Right lobe of liver (tissue), 4 donors: Measurements from ENCODE around the gene COPS7A.

Source experiments
- POLR2A ChIP-seq: fragments of 450-650 bp; IDR thresholded peaks from one replicate; pipeline ENCODE4 v1.6.1; 2017; ENCODE audit warnings: antibody characterized with exemption, mild to moderate bottlenecking
- TF ChIP-seq, protein P1 (sequence below), 4 donors: fragments of 200-600 bp in 3 of 4; fragments of 450-650 bp in 1 of 4; IDR thresholded peaks; one replicate each; pipeline versions ENCODE4 v1.5.1 to v1.8.0; 2016 to 2022; ENCODE audit warnings: antibody characterized with exemption in 4 of 4, mild to moderate bottlenecking in 2 of 4
- donor health status: DM: no; HTN: no; CAD: no.
- donor health status: DM: no; HTN: no; CAD: no.
- donor health status: DM: no; HTN: yes; CAD: no.

DNA sequence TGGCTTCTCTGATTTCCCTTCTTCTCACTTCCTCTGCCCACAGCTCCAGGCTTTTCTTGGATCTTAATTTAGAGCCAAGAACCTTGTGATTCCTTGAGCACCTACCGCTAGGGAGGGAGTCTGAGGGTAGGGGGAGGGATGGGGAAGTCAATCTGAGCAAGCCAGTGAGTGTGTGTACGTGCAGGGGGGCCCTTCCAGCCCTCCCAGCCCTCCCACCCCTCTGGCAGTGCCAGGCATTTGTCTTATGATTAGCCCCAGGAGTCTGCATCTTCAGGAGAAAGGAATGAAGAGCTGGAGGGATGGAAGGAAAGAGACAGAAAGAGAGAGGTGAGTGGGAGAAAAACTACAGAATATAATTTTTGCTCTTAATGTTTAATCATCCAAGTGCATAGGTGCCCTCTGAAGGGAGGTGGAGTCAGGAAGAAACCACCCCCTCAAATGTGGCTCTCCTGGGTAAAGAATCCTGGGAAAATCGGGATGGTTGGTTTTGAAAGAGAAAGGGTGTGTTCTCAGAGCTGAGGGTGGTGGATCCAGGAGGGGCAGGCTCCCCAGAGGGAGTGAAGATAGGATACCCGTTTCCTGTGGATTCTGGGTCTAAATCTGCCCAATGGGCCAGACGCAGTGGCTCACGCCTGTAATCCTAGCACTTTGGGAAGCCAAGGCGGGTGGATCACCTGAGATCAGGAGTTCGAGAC lies 25.3 kb upstream of the COPS7A start:
- TF ChIP-seq, protein P1, sequence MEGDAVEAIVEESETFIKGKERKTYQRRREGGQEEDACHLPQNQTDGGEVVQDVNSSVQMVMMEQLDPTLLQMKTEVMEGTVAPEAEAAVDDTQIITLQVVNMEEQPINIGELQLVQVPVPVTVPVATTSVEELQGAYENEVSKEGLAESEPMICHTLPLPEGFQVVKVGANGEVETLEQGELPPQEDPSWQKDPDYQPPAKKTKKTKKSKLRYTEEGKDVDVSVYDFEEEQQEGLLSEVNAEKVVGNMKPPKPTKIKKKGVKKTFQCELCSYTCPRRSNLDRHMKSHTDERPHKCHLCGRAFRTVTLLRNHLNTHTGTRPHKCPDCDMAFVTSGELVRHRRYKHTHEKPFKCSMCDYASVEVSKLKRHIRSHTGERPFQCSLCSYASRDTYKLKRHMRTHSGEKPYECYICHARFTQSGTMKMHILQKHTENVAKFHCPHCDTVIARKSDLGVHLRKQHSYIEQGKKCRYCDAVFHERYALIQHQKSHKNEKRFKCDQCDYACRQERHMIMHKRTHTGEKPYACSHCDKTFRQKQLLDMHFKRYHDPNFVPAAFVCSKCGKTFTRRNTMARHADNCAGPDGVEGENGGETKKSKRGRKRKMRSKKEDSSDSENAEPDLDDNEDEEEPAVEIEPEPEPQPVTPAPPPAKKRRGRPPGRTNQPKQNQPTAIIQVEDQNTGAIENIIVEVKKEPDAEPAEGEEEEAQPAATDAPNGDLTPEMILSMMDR (IDR thresholded peaks at IDR 0.05) = no peak
- TF ChIP-seq POLR2A = no peak
